Fibroblast of lung (primary cell): ENCODE measurements around the gene MRPL33.

Source experiments
- EZH2 ChIP-seq: IDR thresholded peaks from 2 replicates; pipeline ENCODE4 v1.5.1; 2012; ENCODE audit warnings: low read length, control low read depth, mild to moderate bottlenecking; ENCODE audit errors: missing control alignments
- TF ChIP-seq, protein P1 (sequence below), 2 donors: IDR thresholded peaks in 1 of 2; conservative IDR thresholded peaks in 1 of 2; 1 replicate in 1 of 2; 2 replicates in 1 of 2; pipeline ENCODE4 v1.5.1; 2011 to 2012; ENCODE audit warnings: low read length in 2 of 2, control low read depth in 1 of 2, inconsistent platforms in 1 of 2, low read depth in 1 of 2, mild to moderate bottlenecking in 1 of 2

GRCh38 chr2:27735263-27735904, 36.1 kb upstream of the MRPL33 start:
- TF ChIP-seq, protein P1, sequence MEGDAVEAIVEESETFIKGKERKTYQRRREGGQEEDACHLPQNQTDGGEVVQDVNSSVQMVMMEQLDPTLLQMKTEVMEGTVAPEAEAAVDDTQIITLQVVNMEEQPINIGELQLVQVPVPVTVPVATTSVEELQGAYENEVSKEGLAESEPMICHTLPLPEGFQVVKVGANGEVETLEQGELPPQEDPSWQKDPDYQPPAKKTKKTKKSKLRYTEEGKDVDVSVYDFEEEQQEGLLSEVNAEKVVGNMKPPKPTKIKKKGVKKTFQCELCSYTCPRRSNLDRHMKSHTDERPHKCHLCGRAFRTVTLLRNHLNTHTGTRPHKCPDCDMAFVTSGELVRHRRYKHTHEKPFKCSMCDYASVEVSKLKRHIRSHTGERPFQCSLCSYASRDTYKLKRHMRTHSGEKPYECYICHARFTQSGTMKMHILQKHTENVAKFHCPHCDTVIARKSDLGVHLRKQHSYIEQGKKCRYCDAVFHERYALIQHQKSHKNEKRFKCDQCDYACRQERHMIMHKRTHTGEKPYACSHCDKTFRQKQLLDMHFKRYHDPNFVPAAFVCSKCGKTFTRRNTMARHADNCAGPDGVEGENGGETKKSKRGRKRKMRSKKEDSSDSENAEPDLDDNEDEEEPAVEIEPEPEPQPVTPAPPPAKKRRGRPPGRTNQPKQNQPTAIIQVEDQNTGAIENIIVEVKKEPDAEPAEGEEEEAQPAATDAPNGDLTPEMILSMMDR (conservative IDR thresholded peaks at IDR 0.05 in 1 of 2, IDR thresholded peaks at IDR 0.05 in 1 of 2; ENCODE audit: low read depth in 1 of 2, low read length in 2 of 2), result no peak
- no peak for TF ChIP-seq EZH2
